Astrocyte of the cerebellum (primary cell): ENCODE measurements around the gene SCMH1.

ENCODE experiments used
- DNase-seq: peaks from one replicate; pipeline ENCODE4 v3.0.0-alpha.2; 2011; ENCODE audit warnings: low read depth
- H3K4me3 ChIP-seq: 2 replicates; pipeline ENCODE4 v1.5.1; 2011; ENCODE audit warnings: mild to moderate bottlenecking, low read depth, low read length, moderate library complexity
- CTCF ChIP-seq: IDR thresholded peaks from 2 replicates; pipeline ENCODE4 v1.5.1; 2012; ENCODE audit warnings: low read length, low read depth, moderate library complexity, mild to moderate bottlenecking; ENCODE audit errors: missing control alignments
- in situ Hi-C: cut with HindIII; loops from 2 replicates; pipeline ENCODE4 v1.10.0; 2017; ENCODE audit warnings: low sequenced_read_pairs

The SCMH1 gene

GRCh38 chr1:41275831-41276230 is 33.7 kb upstream of the SCMH1 start:
- TF ChIP-seq CTCF = no peak
- no peak for DNase-seq
- in situ Hi-C loops = loop anchor here (25.0 kb wide), 1 partner anchor 136 kb away; no protein-coding TSS in a partner anchor
- no peak overlapping the region for H3K4me3 ChIP-seq

- TF ChIP-seq CTCF = no peak
- H3K4me3 ChIP-seq = no peak overlapping the region
- DNase-seq = no peak
- in situ Hi-C loops = loop anchor here (25.0 kb wide), 1 partner anchor 137 kb away; no protein-coding TSS in a partner anchor
Measured at GRCh38 chr1:41274752-41275545, 32.8 kb upstream of the SCMH1 start.

- no peak for DNase-seq
- in situ Hi-C loops = no loop called here
- no peak overlapping the region for H3K4me3 ChIP-seq
- no peak for TF ChIP-seq CTCF
Measured at GRCh38 chr1:41272601-41273000, 30.5 kb upstream of the SCMH1 start.

GRCh38 chr1:41268154-41268770 is 26.2 kb upstream of the SCMH1 start:
- H3K4me3 ChIP-seq = no peak overlapping the region
- DNase-seq = peak; percentile 53
- TF ChIP-seq CTCF = peak; percentile 95
- in situ Hi-C loops = no loop called here

- DNase-seq = no peak
- TF ChIP-seq CTCF = no peak
- H3K4me3 ChIP-seq = no peak overlapping the region
- in situ Hi-C loops = no loop called here
Measured at GRCh38 chr1:41261926-41262618, 20.0 kb upstream of the SCMH1 start.

- DNase-seq = no peak
- H3K4me3 ChIP-seq = no peak overlapping the region
- TF ChIP-seq CTCF = no peak
- in situ Hi-C loops = no loop called here
Measured at GRCh38 chr1:41260768-41261167, 18.7 kb upstream of the SCMH1 start.
